ENCODE measurements around the gene GJB3.

- TF ChIP-seq CTCF (IDR thresholded peaks at IDR 0.05; ENCODE audit: borderline replicate concordance, extremely low read depth, low read length, poor library complexity, severe bottlenecking) (no peak), EZH2 (IDR thresholded peaks at IDR 0.05; ENCODE audit: borderline replicate concordance, low read depth, low read length, severe bottlenecking) (no peak)
Measured at GRCh38 chr1:34778381-34778780, 2.6 kb upstream of the GJB3 start.

All from DND-41 (cell line).